T-helper 17 cell (primary cell): Measurements from ENCODE around the gene SHROOM4. TPM values are rescaled to one million over a fixed set of nuclear protein-coding genes. Genes with fewer than 3 reads are reported as not detected.

ENCODE experiments used
- ATAC-seq: fragments of 150-1000 bp; cut with Tn5 transposase; 2 replicates; pipeline ENCODE4 v1.10.0; 2021; ENCODE audit warnings: mild to moderate bottlenecking, moderate library complexity
- DNase-seq, 3 donors: peaks; one replicate each; pipeline versions ENCODE4 v3.0.0 to v3.0.0-alpha.2; 2020 to 2021
- H3K9me3 ChIP-seq: one replicate; pipeline ENCODE4 v1.7.0; 2013; ENCODE audit warnings: low read length, mild to moderate bottlenecking; ENCODE audit not compliant: control insufficient read depth, poor library complexity, severe bottlenecking
- H3K27ac Mint-ChIP-seq: one replicate; pipeline ENCODE4 v1.8.0; 2022; ENCODE audit warnings: mild to moderate bottlenecking, moderate library complexity, mixed read lengths
- H3K27me3 Mint-ChIP-seq: one replicate; pipeline ENCODE4 v1.8.0; 2022; ENCODE audit warnings: mixed read lengths
- H3K36me3 Mint-ChIP-seq: one replicate; pipeline ENCODE4 v1.8.0; 2022; ENCODE audit warnings: low read depth, mixed read lengths
- H3K4me1 Mint-ChIP-seq: one replicate; pipeline ENCODE4 v1.8.0; 2022; ENCODE audit warnings: mild to moderate bottlenecking, mixed read lengths
- H3K4me3 Mint-ChIP-seq: one replicate; pipeline ENCODE4 v1.8.0; 2022; ENCODE audit warnings: mild to moderate bottlenecking, moderate library complexity, mixed read lengths
- total RNA-seq, 4 donors: library from RNA in 2 of 4; stranded (reverse) in 2 of 4; gene quantifications; one replicate each; pipeline ENCODE4 v1.2.3 and lab custom pipeline; 2022 to 2026

The SHROOM4 gene, protein sequence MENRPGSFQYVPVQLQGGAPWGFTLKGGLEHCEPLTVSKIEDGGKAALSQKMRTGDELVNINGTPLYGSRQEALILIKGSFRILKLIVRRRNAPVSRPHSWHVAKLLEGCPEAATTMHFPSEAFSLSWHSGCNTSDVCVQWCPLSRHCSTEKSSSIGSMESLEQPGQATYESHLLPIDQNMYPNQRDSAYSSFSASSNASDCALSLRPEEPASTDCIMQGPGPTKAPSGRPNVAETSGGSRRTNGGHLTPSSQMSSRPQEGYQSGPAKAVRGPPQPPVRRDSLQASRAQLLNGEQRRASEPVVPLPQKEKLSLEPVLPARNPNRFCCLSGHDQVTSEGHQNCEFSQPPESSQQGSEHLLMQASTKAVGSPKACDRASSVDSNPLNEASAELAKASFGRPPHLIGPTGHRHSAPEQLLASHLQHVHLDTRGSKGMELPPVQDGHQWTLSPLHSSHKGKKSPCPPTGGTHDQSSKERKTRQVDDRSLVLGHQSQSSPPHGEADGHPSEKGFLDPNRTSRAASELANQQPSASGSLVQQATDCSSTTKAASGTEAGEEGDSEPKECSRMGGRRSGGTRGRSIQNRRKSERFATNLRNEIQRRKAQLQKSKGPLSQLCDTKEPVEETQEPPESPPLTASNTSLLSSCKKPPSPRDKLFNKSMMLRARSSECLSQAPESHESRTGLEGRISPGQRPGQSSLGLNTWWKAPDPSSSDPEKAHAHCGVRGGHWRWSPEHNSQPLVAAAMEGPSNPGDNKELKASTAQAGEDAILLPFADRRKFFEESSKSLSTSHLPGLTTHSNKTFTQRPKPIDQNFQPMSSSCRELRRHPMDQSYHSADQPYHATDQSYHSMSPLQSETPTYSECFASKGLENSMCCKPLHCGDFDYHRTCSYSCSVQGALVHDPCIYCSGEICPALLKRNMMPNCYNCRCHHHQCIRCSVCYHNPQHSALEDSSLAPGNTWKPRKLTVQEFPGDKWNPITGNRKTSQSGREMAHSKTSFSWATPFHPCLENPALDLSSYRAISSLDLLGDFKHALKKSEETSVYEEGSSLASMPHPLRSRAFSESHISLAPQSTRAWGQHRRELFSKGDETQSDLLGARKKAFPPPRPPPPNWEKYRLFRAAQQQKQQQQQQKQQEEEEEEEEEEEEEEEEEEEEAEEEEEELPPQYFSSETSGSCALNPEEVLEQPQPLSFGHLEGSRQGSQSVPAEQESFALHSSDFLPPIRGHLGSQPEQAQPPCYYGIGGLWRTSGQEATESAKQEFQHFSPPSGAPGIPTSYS (N-terminal part only)
- total RNA-seq (1 to 10 TPM in 1 of 2 donors, under 1 TPM in 1; 0.02 to 1.6 TPM), total RNA-seq (lab: John Stamatoyannopoulos, UW) (0 to 0.23 reads per million in 2 donors)

DNA sequence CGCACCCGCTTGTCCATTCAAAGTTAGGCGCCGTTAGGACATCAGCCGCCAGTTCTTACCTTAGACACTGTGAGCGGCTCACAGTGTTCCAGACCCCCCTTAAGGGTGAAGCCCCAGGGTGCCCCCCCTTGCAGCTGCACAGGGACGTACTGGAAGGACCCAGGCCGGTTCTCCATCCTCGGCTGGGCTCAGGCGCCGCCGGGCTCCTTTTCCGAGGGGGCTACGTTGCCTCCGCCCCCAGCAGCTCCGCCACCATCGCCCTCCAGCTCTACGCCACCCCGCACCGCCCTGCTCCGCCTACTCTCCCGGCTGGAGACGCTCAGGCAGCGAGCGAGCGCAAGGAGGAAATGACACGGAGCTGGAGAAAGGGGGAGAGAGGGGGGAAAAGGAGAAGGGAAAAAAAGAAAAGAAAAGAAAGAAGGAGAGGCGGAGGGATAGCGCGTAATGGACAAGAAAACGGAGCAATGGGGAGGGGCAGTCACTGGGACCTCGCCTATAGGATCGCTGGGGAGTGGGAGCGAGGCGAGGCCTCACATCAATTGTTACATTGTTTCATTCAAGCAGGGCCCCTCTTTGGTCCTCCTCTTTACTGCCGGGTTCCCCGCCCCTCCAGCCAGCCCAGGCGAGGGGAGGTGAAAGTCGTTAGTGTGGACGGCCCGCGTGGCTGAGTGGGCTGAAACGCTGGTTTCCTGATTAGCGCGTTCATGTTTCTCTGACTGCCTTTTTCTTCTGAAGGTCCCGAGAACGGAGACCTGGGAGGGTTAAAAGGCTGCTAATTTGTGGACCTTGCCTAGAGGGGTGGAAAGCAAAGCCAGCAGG lies at the start of gene SHROOM4:
Gene SHROOM4 (minus strand): TSS at position 352 of the 819 bp plus-strand sequence. CDS start 176 bp downstream, at position 176.
- H3K4me1 Mint-ChIP-seq, result no peaks in the 10 kb centered on the region
- peaks cover 33% of the 10 kb centered on the region for H3K27me3 Mint-ChIP-seq
- no peaks in the 10 kb centered on the region for H3K9me3 ChIP-seq
- H3K4me3 Mint-ChIP-seq, result no peak within 1 kb of the TSS
- ATAC-seq, result no peak
- H3K36me3 Mint-ChIP-seq, result peaks cover 3% of the 10 kb centered on the region
- no peak for DNase-seq
- H3K27ac Mint-ChIP-seq, result no peak within 1 kb of the TSS

DNA sequence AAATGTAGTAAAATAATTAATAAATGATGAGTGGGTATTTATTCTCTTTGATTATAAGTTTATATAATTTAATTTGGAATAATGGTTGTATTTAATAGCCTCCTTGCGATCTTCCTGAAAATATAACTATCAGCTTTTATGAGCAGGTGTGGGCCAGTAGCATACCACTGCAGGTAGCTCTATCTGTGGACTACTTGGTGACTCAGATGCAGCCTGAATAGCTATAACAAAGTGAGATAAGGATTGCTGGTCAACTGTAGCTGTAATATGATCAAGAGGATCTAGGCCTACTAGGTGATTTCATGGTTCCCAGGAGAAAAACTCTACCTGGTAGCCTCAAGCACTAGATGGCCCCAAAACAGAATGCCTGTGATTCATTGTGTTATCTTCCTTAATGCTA lies 49.5 kb upstream of the SHROOM4 start:
- H3K9me3 ChIP-seq, result no peaks in the 10 kb centered on the region
- Mint-ChIP-seq H3K4me3 (no peak overlapping the region), H3K4me1 (no peaks in the 10 kb centered on the region), H3K36me3 (no peaks in the 10 kb centered on the region), H3K27ac (no peak overlapping the region), H3K27me3 (peaks cover 6% of the 10 kb centered on the region)
- DNase-seq (no peak), ATAC-seq (no peak)

DNA sequence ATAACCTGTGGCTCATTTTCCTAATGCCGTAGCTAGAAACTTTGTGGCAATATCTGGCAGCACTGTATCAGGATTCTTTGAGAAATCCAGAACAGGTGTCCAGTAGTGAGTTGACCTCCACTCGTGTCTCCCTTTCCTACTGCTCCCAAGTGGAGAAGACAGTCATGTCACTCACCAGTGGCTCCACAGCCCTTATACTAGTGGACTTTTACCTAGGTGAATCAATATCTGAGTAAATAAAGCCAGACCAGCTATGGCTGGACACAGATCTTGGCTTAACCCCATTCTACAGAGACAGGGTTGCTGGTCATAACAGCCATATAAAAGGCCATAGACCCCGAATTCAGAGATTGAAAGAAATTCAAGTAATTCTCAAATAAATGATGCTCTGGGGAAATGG lies 46.5 kb upstream of the SHROOM4 start:
- DNase-seq (no peak), ATAC-seq (no peak)
- H3K4me3 Mint-ChIP-seq, result no peak overlapping the region
- no peaks in the 10 kb centered on the region for H3K9me3 ChIP-seq
- H3K27me3 Mint-ChIP-seq, result peaks cover 2% of the 10 kb centered on the region
- H3K4me1 Mint-ChIP-seq, result no peaks in the 10 kb centered on the region
- no peak overlapping the region for H3K27ac Mint-ChIP-seq
- H3K36me3 Mint-ChIP-seq, result no peaks in the 10 kb centered on the region

DNA sequence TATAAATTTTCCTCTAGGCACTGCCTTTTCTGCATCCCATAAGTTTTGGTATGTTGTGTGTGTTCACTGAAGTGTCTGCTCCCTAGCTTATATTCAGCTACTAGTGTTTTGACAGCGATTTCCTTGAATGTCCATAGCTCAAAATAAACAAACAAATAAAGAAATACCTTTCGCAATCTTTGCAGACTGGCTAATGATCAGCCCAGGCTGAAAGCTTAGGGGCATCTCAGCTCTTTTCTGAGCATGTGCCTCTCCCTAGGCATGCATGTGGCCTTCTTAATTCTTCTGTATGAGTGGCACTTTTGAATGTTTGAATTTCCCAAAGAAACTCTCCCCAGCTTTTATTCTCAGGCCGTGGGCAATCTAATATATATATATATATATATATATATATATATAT lies 44.6 kb upstream of the SHROOM4 start:
- Mint-ChIP-seq H3K36me3 (no peaks in the 10 kb centered on the region), H3K27ac (no peak overlapping the region), H3K4me1 (no peaks in the 10 kb centered on the region), H3K27me3 (no peaks in the 10 kb centered on the region), H3K4me3 (no peak overlapping the region)
- DNase-seq (no peak), ATAC-seq (no peak)
- H3K9me3 ChIP-seq, result no peaks in the 10 kb centered on the region

DNA sequence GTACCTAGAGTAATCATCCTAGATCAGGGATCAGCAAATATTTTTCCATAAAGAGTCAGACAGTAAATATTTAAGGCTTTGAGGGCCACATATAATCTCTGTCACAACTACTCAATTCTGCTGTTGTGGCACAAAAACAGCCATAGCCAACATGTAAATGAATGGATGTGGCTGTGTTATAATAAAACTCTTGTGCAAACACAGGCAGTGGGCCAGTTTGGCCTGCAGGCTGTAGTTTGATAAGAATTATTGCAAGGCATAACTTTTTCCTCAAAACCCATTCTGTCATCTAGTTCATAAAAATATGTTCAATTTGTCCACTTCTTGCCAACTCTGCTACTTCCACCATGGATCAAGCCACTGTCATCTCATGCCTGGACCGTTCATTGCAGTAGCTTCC lies 39.4 kb upstream of the SHROOM4 start:
- Mint-ChIP-seq H3K4me1 (no peaks in the 10 kb centered on the region), H3K36me3 (no peaks in the 10 kb centered on the region), H3K4me3 (no peak overlapping the region), H3K27ac (no peak overlapping the region), H3K27me3 (no peaks in the 10 kb centered on the region)
- DNase-seq, result no peak
- ATAC-seq, result no peak
- no peaks in the 10 kb centered on the region for H3K9me3 ChIP-seq

DNA sequence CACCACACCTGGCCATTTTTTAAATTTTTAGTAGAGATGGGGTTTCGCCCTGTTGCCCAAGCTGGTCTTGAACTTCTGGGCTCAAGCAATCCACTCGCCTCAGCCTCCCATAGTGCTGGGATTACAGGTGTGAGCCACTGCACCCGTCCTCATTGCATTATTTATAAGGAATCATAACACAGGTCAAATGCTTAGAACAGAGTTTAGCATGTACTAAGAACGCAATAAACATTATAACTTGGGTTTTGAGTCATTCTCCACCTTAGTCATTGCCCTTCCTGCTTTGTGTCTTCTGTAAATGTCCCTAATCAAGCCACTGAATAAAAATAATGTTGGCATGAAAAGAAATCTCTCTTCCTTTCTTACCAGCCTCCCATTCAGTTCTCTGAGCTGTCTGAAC lies 38.5 kb upstream of the SHROOM4 start:
- Mint-ChIP-seq H3K4me1 (no peaks in the 10 kb centered on the region), H3K36me3 (no peaks in the 10 kb centered on the region), H3K27me3 (no peaks in the 10 kb centered on the region), H3K27ac (no peak overlapping the region), H3K4me3 (no peak overlapping the region)
- DNase-seq (no peak), ATAC-seq (no peak)
- no peaks in the 10 kb centered on the region for H3K9me3 ChIP-seq

DNA sequence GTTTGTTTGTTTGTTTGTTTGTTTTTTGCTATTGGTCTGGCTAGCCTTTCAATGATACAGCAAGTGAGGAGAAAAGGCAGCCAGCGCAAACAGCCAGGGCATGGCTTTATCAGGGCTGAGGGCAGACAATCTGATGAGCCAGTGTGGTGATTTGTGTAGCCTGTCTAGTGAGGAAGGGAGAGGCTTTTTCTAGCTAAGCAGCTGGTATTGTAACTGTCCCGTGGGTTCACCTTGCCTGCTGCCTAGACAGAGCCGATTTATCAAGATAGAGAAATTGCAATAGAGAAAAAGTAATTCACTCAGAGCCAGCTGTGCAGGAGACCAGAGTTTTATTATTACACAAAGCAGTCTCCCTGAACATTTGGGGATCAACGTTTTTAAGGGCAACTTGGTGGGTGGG lies 28.2 kb upstream of the SHROOM4 start:
- DNase-seq (no peak), ATAC-seq (no peak)
- Mint-ChIP-seq H3K36me3 (no peaks in the 10 kb centered on the region), H3K4me1 (no peaks in the 10 kb centered on the region), H3K4me3 (no peak overlapping the region), H3K27me3 (peaks cover 15% of the 10 kb centered on the region), H3K27ac (no peak overlapping the region)
- H3K9me3 ChIP-seq, result no peaks in the 10 kb centered on the region

DNA sequence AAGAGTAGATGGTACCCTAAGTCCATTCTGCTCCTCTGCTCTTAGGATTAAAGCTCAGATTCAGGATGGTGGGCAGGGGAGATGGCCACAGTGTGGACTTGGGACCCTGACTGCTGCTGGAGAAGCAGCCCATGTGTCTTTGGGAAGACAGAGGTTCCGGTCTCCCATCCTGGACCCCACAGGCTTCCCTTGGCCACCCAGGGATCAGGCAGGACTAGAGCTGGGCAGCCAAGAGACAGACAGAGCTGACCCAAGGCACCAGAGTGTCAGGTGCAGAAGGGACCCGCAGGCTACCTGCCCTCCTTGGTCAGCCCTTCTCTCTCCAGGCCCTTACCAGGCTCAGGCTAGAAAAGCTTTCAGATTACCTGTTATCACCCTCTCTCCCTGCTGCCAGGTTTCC lies 25.7 kb upstream of the SHROOM4 start:
- no peak for DNase-seq
- Mint-ChIP-seq H3K4me1 (no peaks in the 10 kb centered on the region), H3K4me3 (no peak overlapping the region), H3K27ac (no peak overlapping the region), H3K27me3 (peaks cover 15% of the 10 kb centered on the region), H3K36me3 (no peaks in the 10 kb centered on the region)
- no peaks in the 10 kb centered on the region for H3K9me3 ChIP-seq
- ATAC-seq, result no peak

DNA sequence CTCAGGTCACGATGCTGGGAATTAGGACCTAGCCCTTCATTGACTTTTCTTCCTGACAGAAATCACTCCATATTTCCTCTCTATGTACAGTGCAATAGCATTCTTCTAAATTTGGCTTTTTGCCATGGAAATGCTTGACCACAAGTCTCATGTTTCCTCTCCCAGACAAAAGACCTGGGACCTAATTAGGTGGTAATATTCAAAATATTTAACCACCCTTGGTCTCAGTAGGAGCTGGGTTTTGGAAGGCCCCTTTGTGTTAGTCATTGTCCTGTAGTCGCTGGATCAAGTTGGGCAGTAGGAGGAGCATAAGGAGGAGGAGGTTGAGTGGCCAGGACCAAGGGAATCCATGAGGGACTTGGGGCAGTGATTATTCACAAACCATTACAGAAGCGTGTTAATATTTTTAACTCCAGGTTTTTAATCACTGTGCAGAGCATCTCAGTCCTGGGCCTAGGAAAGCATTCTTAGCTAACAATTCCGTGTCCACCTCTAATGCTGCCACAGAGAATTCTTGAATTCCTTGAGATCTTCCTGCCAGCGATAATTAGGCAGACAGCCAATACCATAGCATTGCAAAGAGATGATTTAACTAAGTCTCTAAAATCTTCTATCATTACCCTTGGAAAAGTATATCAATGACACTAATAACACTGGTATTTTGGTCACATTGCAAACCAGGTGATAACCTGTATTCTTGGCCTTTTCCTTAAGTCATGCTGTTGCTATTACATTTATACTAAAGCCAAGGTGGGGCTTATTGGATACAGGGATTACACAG lies 25.0 kb upstream of the SHROOM4 start:
- H3K4me1 Mint-ChIP-seq, result no peaks in the 10 kb centered on the region
- ATAC-seq, result no peak
- H3K4me3 Mint-ChIP-seq, result no peak overlapping the region
- H3K9me3 ChIP-seq, result no peaks in the 10 kb centered on the region
- peaks cover 21% of the 10 kb centered on the region for H3K27me3 Mint-ChIP-seq
- DNase-seq, result no peak
- no peak overlapping the region for H3K27ac Mint-ChIP-seq
- H3K36me3 Mint-ChIP-seq, result no peaks in the 10 kb centered on the region

DNA sequence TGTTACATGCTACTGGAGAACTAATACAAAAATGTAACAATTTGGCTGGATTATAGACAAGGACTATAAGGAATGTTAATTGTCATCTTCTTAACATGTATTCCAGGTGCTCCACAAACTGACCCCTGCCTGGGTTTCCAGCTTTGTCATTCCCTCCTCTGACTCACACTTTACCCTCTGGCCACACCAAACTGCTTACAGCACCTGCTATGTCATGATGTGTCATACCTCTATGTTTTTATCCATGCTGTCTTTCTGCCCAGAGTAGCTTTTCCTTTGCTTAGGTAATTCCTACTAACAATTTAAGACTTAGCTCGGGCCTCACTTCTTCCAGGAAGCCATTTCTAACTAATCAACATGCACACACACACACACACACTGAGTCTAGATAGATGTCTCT lies 14.0 kb upstream of the SHROOM4 start:
- no peak overlapping the region for H3K4me3 Mint-ChIP-seq
- H3K27ac Mint-ChIP-seq, result no peak overlapping the region
- DNase-seq (no peak), ATAC-seq (no peak)
- no peaks in the 10 kb centered on the region for H3K36me3 Mint-ChIP-seq
- no peaks in the 10 kb centered on the region for H3K9me3 ChIP-seq
- H3K4me1 Mint-ChIP-seq, result no peaks in the 10 kb centered on the region
- H3K27me3 Mint-ChIP-seq, result no peaks in the 10 kb centered on the region

DNA sequence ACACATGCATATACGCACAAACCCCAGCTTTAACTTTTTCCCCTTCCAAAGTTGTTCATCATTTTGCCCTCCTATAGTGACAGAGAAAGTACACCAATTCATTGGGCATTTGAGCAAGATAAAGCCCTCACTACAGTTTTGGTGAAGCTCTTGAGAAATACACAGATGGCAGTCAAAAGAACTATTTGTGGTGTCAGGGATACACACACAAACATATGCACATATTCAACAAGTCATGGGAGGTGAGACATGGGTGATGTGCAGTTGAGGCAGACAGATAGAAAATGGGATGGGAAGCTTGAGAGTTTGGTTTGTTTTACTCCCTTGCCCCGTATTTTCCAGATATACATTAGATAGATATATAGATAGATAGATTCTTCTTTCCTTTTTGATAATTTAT lies 11.8 kb upstream of the SHROOM4 start:
- no peak for ATAC-seq
- no peaks in the 10 kb centered on the region for H3K36me3 Mint-ChIP-seq
- H3K27ac Mint-ChIP-seq, result no peak overlapping the region
- no peaks in the 10 kb centered on the region for H3K9me3 ChIP-seq
- H3K4me1 Mint-ChIP-seq, result no peaks in the 10 kb centered on the region
- no peak for DNase-seq
- H3K4me3 Mint-ChIP-seq, result no peak overlapping the region
- no peaks in the 10 kb centered on the region for H3K27me3 Mint-ChIP-seq

DNA sequence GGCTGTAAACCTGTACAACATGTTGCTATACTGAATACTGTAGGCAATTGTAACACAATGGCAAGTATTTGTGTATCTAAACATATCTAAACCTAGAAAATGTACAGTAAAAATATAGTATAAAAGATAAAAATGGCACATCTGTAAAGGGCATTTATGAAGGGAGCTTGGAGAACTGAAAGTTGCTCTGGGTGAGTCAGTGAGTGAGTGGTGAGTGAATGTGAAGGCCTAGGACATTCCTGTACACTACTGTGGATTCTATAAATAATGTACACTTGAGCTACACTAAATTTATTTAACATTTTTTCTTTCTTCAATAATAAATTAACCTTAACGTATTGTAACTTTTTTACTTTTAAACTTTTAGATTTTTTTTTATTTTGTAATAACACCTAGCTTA lies 5.0 kb upstream of the SHROOM4 start:
- H3K4me1 Mint-ChIP-seq, result no peaks in the 10 kb centered on the region
- DNase-seq (no peak), ATAC-seq (no peak)
- H3K27ac Mint-ChIP-seq, result no peak overlapping the region
- H3K36me3 Mint-ChIP-seq, result no peaks in the 10 kb centered on the region
- H3K27me3 Mint-ChIP-seq, result peaks cover 18% of the 10 kb centered on the region
- no peaks in the 10 kb centered on the region for H3K9me3 ChIP-seq
- no peak overlapping the region for H3K4me3 Mint-ChIP-seq
